HCEC 1CT (cell line): ENCODE results near the gene SIM1.

Experiments used
- DNase-seq: peaks from one replicate; pipeline ENCODE4 v3.0.0-alpha.2; 2017

SIM1 gene

DNA sequence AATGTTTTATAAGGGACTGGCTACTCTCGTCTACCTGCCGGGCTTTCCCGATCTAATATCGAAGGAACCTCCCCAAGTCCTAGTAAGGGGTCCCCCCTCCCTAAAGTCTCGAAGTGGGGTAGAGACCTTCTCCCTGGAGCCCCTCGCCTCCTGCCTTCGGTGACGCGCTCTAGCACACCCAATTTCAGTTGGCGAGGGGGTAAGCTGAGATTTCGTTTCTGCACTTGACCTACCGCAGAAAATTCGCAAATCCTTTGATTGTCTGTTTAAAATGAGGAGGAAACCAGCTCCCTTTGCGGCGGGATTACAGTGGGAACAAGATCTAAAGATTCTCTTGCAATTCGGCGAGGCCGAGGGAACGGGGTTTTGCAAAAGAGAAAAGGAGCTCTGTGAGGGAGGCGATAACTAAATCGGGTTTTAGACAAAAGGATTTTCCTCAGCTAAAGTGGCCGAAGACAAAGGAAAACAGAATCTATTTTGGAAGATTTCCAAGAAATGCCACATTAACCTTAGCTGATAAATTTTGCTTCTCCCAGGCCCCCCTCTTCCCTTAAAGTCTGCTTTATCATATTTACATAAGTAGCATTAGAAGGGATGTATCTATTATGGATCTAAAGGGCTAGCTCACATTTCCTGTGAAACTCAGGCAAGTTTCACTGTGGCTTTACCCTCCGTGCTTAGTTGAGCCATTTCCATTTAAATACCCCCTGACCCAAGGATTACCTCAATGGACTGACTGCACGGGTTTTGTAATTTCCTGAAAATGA lies 8.4 kb downstream of the SIM1 start:
- DNase-seq = no peak

DNA sequence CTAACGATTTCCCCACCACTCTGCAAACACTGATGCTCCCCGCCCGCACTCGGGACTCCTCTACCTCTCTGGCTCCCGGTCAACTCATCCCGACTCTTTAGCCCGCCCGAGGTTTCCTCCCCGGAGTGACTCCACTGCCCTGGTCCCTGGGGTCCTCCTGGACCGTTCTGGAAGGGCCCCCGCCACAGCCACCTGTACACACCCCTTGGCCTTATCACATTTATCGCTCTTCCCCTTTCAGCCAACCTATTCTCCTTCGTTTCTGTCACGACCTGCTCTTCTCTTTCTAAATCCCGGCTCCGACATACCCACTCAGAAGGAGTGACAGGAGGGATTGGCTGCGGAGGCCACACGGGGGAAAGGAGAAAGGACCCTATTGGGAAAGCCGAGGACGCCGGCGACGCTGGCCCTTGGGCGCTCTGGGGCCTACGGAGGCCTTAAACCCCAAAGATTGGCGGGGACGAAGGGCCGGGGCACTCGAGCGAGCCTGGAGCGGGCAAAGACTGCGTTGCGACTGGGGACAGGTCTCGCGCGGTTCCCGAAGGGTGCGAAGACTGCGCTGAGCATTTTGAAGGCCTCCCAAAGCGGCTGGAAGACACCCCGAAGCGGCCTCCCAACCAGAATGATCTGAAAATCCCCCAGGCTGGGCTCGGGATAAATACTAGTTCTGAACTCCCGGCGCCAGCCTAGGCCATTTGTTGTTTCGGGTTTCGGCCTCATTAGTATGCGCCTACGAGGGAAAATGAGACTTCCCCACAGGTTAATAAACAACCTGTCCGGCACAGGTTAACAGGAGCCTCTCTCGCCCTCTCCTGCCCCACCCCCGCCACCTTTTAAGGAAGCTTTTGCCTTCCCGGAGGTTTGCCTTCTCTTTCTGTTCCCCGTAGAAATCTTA lies 9.2 kb downstream of the SIM1 start:
- DNase-seq = no peak

DNA sequence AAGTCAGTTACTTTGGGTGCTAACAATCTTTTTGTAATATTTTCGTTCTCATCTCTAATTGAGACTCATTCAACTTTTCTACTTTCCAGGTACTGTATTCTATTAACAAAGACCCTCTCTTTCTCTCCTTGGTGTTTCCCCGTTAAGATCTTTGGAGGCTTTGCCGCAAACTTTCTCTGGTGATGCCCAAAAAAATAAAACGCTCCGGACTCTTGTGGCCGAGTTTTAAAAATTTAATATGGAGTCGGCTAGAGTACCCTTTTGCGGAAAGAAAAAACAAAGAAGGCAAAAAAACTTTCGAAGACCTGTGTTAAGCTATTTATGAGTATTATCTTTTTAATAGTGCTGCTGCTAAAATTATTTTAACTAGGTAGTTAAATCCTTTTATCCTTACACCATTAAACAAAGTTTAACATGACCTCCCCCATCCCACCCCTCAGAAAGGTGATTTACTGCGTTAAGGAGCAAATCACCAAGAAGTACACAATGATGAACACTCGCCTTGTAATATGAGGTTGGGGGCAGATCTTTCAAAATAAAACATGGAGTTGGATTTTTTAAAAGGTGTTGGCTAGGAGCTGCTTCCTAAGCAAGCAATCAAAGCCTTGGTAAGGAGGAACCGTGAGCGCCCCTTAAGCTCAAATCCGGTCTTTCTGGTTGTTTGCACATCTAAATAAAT lies 10.0 kb downstream of the SIM1 start:
- no peak for DNase-seq

DNA sequence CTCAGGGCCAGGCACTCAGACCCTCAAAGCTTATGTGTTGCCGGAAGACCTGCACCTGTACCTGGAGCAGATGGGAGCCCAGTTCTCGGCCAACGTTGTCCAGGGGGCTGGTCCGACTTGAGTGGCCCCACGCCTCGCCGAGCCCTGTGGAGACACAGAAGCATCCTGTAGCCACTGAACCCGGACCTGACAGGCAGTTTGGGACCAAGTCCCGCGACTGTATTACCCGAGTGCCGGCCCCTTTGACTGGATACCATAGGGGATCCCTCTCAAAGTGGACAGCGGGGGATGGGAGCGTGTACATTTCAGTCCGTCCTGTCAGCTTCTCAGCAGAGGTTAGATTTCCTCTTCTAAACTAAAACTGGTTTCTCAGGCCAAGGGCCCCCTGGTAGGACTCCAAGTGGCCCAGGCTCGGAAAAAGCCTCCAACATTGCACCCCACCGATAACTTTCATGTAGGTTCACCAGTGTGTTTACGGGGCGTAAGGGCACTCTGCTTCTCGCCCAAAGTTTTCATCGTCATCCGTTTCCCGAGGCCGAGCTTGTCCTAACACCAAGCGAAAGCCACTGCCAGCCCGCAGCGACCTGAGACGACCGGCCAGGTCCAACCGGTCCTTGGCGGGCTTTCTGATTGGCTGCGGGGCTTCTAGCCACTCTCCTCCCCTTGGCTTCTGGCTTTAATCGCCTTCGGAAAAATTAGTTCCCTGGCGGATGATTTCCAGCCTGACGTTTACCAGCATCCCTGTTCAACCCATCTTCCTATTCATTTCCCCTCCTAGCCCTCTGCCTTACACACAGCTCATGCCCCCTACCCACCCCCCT lies 10.8 kb downstream of the SIM1 start:
- DNase-seq = no peak

DNA sequence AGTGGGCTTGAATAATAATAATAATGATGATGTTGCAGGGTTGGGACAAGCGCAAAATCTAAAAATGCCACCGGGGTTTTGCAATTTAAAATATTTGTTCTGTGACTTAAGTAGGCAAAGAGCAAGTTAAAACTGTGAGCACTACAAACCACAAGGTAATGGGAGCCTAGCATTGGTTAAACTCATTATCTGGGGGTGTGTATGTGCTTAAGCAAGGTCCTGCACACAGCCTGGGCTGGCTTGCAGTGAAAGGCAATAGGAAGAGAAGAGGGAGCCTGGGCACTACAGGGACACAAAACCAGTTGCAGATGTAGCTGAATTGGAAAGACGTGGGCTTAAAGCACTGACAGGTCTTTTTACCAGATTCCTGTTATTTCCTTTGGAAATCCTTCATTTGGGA lies 11.7 kb downstream of the SIM1 start:
- no peak for DNase-seq

DNA sequence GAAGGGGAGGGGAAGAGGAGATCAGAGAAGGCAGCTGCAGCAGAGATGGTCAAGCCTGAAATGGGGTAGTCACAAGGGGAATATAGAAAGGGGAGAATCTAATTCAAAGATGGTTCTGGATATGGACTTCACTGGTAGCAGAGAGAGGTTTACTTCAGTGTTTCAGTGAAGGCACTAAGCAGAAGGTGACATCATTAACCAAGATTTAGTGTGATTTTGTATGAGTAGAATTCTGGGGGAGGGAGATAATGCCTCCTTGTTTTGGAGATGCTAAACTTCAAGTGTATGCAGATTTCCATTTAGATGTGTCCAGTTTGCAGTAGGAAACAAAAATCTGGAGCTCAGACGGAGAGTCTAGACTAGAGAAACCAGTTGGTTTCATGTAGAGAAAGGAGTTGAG lies 13.1 kb downstream of the SIM1 start:
- no peak for DNase-seq

DNA sequence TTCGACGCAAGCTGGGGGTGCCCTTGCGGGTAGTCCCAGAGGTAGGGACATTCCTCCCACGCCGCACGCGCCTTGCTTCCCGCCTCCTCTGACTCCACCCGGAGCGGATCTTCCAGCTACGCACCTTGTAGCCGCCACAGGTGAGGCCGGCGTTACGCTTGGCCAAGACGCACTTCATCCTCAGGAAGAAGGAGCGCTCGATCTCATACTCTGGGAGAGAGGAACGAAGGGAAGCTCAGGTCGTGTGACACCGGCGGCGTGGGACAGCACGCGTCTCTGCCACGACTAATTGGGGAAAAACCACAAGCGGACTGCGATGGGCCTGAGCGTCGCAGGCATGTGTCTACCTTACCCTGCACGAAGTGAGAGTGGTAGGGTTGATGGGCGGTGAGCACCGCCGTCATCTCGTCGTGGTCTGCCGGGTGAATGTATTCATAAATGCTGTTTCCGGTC lies 15.5 kb downstream of the SIM1 start:
- DNase-seq = no peak

DNA sequence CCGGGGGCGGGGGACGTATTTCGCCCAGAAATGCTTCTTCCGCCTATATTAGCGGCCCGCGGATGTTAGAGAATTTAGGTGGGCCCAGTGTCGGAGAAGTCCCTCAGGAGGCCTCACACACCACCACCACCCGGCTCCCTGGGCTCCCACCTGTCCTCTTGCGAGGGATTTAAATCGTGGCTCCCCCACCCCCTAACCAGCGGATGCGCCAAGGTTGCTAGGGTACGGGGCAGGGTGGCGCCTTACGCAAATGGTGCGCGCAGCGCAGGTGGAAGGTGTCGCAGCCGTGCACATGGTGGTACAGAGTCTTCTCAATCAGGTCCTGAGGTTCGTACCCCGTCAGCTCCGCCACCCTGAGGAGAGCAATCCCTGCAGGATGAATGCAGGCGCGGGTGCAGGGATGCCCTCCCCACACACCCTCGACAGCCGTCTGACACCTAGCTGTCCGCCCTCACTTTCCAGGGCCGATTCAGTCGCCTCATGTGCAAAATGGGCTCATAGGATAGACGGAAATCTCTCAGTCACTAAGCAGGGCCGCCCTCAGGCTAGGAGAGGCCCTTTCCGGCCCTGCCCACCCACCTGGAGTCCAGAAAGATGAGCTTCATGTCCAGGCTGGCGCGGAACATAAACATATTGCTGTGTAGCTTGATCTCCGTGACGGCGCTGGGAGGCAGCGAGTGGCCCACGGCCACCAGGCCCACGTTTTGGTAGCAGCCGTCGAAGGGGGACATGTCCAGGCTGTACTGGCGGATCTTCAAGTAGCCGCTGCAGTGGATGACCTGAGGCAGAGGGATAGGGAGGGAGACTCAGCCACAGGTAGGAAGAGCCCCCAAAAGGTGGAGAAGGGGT lies 16.6 kb downstream of the SIM1 start:
- no peak for DNase-seq

DNA sequence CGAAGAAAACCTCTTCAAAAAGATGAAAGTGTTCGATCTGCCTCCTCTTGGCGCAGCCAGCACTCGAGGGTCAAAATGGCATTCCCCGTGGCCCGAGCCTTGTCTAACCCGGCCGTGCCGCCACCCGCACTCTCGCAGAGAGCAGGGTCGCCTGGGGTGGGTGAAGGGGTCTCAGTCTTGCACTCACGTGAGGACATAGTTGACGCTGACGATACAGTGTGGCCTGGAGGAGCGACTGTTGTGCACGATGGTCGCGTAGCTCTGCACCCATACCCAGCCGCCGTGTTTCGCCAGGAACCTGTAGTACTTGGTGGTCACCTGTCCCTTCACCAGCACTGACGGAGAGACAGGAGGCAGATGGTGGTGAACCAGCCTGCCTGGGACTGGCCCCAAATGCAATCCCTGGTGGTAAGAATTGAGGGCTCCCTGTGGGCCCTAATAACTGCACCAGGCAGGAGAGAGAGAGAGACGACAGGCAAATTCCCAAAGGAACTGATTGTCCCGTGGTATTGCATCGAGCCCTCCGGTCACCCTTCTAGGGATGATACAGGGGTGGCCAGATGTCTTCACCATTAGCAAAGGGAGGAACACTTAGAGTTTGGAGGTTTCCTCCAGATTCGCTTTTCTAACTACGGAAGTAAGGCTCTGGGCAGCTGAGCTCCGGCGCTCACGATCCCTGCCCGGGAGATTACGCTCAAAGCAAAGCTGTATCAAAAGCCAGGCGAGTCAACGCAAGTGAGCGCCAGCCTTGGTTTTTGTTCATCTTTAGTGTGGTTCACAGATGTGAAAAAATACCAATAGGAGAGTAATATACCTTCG lies 17.4 kb downstream of the SIM1 start:
- no peak for DNase-seq

DNA sequence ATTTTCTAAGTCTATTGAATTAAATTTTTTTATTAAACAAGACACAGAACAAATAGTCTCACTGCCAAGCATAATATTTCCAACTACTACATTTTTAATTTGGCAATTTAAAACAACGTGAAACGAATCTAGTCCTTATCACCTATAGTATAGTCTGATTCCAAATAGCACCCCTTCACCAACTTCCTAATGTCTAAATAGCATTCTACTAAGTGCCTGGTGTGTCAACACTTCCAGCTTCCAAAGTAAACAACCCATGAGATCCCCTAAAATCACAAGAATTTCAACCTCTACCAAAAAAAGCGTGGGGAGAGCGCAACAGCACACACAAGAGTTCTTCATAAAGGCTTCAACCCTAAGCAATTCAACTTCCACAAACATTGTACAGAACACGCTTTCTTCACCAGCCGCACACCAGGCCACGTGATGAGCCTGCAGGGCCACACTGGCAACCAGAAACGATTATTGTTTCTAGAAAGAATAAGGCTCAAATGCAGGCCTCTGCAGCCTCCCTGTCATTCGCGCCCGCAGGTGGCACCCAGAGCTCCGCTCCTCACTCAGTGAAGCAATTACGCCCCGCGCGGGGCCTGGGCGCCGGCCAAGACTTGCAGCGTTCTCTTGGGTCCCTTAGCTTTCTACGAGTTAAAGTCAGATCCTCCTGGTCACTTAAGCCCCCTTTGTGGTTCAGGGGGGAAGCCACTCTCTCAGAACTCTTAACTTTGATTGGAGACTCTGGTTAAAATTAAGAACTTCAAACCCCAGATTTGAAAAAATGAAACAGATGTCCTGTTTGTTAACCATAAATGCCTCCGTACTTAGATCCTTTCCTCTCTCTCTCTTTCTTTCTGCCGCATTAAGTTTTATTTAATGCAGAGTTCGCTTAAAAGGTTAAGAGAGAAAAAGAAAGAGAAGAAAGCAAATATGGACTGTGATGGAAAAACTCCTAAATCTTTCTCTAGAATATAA lies 18.3 kb downstream of the SIM1 start:
- no peak for DNase-seq

DNA sequence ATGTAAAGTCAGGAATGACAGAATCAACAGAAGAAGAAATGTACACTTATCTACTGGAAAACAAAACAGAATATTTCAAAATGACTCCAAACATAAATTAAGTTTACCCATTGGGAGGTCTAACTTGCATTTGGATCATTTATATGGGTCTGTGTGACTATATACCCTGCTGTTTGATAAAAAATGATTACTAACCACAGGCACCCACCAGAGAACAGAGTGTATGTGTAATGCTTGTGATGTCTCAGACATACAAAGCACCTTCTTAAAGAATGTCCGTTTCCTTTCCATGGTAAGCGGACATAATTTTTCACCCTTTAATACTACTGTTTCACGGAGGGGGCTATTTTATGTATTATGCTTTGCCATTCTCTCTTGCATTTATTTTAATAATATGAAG lies 19.2 kb downstream of the SIM1 start:
- DNase-seq = no peak

DNA sequence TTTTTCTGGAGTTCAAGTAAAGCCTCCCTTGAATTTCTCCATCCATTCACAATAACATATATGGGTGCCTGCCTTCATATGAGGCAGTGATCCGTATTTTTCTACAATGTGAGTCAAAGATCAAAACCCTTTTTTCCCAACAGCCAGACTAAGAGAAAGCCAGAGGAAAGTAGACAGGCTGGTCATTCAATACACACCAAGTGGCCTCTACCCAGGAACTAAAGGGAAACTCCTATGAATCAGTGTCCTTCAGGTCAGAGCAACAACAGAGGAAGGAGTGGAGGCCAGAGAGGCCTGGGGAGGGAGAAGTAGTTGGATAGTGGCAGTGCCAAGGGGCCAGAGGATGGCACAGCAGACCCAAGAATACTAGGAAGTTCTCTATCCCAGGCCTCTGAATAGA lies 23.8 kb downstream of the SIM1 start:
- no peak for DNase-seq

DNA sequence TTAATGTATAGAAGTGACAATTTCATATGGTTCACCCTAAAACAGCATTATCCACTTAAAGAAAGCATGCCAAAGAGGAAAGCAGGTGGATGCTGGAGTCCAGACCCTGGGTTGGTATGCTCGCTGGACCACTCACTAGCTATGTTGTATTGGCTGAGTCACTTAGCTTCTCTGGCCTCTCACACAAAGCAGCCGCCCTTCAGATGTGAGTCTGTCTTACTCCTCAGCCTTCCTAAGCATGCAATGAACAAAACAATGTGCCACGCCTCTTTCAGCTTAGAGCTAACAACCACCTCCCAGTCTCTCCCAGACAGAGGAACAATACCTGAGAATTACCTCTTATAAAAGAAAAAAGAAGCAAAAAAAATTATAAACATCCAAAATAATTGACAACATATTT lies 29.4 kb downstream of the SIM1 start:
- peak; percentile 55 for DNase-seq

DNA sequence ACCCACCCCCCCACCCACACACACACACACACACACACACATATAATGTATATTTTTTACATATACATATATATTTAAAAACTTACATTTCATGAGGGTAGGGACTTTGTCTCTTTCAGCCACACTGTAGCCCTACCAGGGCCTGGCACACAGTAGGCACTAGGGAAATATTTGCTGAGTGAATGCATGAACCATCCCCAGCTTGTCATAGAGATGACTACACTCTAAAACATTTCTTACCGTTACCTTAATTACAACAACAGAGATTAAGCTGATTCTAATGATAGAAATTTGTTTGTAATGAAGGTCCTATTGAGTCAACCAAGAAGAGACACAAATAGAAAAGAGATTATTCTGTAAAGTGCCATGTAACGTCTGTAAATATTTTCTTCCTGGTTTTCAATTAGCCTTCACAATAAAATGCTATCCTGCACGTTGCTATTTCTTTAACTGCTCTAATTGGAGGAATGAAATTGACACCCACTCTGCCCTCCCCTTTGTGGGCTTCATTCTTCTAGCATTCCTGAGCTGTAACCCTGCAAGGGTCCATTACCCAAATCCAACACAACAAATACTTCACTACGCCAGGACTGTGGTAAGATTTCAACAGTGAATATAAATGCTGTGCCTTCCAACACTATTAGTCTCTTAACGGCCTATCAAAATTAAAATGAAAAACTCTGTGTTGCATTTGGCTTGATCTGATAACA lies 30.8 kb downstream of the SIM1 start:
- DNase-seq = no peak

DNA sequence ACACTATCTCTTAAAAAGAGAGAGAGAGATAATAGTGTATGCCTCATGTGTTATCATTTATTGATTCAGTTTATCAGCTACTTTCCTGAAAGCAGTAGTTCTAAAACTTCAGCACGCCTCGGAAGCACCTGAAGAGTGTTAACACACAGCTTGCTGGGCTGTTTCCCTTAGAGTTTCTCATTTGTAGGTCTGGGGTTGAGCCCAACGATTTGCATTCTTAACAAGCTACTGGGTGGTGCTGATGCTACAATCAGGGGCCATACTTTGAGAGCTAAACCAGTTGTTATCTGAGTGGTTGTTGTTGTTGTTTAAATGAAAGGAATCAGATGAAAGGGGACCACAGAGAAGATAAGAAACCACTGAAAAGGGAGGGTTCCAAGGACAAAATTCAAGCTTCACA lies 32.6 kb downstream of the SIM1 start:
- no peak for DNase-seq

DNA sequence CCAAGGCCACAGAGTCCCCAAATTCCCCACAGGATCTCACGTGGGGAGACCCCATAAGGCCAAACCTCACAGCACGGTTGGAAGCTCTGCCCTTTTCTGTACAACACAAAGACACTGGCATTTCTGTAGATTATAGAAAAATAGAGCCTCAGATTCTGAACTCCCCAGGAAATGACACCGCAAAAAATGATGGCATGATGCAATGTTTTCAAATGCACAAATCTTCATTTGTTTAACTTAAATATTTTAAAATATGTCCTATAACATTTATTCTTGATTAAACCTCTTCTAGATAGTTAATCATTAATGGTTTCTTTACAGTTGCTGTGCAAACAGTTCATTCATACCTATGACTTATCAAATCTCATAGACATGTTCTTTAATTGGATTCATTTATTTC lies 33.8 kb downstream of the SIM1 start:
- DNase-seq = no peak

DNA sequence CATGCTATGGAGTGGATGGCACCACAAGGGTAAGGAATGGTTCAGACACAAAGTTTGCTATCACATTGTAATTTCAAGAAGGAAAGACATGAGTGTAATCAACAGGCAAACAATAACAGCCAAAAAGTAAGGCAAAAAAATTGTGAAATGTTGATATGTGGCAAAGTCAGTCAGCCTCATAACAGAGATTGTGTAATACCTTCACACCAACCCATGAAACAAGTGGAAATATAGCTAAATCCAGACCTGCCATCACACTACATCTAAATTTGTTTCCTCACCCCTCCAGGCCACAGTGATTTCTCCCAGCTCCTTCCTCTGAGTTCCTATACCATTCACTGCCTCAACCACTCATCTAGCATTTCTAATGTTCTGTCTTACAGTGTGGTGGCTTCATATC lies 37.3 kb downstream of the SIM1 start:
- DNase-seq = no peak

DNA sequence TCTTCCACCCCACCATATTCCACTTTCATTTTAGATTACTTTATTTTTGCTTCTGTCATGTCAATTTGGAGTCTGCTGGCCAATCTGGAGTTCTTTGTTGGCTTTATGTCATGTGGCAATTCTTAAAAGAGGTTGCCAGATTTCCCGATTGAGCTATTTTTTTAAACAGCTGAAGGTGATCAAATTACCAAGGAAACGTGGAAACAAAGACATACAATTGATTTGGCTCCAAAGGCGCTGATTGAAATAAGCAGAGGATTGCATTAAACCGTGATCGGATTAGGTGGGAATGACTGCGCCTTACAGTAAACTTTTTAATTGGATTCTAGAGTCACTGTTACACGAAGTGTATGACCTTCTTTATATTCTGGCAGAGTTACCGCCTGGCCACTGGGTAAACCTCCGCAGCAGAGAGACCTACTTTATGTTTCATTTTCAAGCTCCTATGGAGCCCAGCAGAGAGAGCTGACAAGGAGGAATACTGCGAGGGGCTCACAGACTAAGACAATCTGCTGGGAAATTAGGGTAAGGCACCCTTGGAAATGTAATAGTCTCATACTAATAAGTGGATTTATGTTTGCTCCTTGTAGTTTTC lies 37.9 kb downstream of the SIM1 start:
- DNase-seq = no peak

DNA sequence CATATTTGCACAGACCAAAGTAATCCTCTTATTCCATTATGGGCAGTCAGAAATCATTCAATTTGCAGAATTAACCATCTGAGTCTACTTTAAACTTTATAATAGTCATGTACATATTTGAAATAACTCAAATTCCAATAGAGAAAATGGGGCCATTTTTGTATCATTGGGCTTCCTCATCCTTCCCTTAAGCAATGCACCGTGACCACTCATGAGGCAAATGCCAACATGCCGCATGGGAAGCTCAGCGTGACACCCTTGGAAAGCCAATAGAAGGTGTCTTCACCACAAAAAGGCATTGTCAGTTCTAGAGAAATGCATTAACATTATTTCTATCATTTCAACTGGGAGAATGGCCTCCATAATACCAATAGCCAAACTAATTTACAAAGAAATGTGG lies 38.5 kb downstream of the SIM1 start:
- no peak for DNase-seq
